Common myeloid progenitor, CD34-positive (primary cell): Measurements from ENCODE around the gene RNF114.

ENCODE experiments used
- CTCF ChIA-PET: fragments of 350-600 bp; sonication (Branson Sonifier 250); formaldehyde crosslinking; loops from one replicate; lab custom pipeline; 2021; ENCODE audit warnings: antibody characterized with exemption; lab: Charles Lee
- POLR2A ChIA-PET: fragments of 350-600 bp; sonication (Branson Sonifier 250); formaldehyde crosslinking; loops from one replicate; lab custom pipeline; 2021; ENCODE audit warnings: antibody characterized with exemption; lab: Charles Lee
- DNase-seq, 3 donors: peaks; one replicate each; pipeline versions ENCODE4 v3.0.0 to v3.0.0-alpha.2; 2013
- H3K27ac ChIP-seq, 2 experiments: 1 replicate in 1 of 2; 2 replicates in 1 of 2; pipeline ENCODE4 v1.7.0; 2013; ENCODE audit warnings: inconsistent platforms in 2 of 2, low read length in 2 of 2, mild to moderate bottlenecking in 2 of 2, low read depth in 1 of 2, moderate library complexity in 1 of 2; ENCODE audit not compliant: severe bottlenecking in 2 of 2, insufficient read depth in 1 of 2, poor library complexity in 1 of 2
- H3K27me3 ChIP-seq, 5 experiments: replicated peaks in 2 of 5; 1 replicate in 3 of 5; 2 replicates in 2 of 5; pipeline versions ENCODE4 v1.6.1 to v1.7.0; 2013; ENCODE audit warnings: low read length in 4 of 5, mild to moderate bottlenecking in 2 of 5, moderate library complexity in 2 of 5, inconsistent platforms in 1 of 5; ENCODE audit not compliant: insufficient read depth in 5 of 5, control insufficient read depth in 4 of 5
- H3K36me3 ChIP-seq, 4 experiments: 1 replicate in 2 of 4; 2 replicates in 2 of 4; pipeline versions ENCODE4 v1.6.1 to v1.7.0; 2013; ENCODE audit warnings: low read length in 3 of 4, control low read depth in 1 of 4, mild to moderate bottlenecking in 1 of 4; ENCODE audit not compliant: control insufficient read depth in 4 of 4, insufficient read depth in 4 of 4
- H3K4me1 ChIP-seq, 4 experiments: 1 replicate in 3 of 4; 2 replicates in 1 of 4; pipeline versions ENCODE4 v1.6.1 to v1.7.1; 2013; ENCODE audit warnings: low read length in 3 of 4, mild to moderate bottlenecking in 3 of 4, control low read depth in 1 of 4, inconsistent platforms in 1 of 4, moderate library complexity in 1 of 4; ENCODE audit not compliant: control insufficient read depth in 4 of 4, insufficient read depth in 4 of 4; ENCODE audit errors: control extremely low read depth in 1 of 4
- H3K4me3 ChIP-seq, 7 experiments: 1 replicate in 4 of 7; 2 replicates in 3 of 7; pipeline versions ENCODE4 v1.5.1 to v1.7.0; 2013; ENCODE audit warnings: mild to moderate bottlenecking in 7 of 7, low read length in 6 of 7, moderate library complexity in 6 of 7, inconsistent platforms in 2 of 7, low read depth in 2 of 7, control low read depth in 1 of 7; ENCODE audit not compliant: insufficient read depth in 4 of 7, control insufficient read depth in 1 of 7; ENCODE audit errors: extremely low read depth in 1 of 7
- H3K9me3 ChIP-seq, 5 experiments: 1 replicate in 4 of 5; 2 replicates in 1 of 5; pipeline versions ENCODE4 v1.6.1 to v1.7.1; 2013; ENCODE audit warnings: low read length in 4 of 5, mild to moderate bottlenecking in 2 of 5, inconsistent platforms in 1 of 5, low read depth in 1 of 5, moderate library complexity in 1 of 5; ENCODE audit not compliant: control insufficient read depth in 4 of 5, insufficient read depth in 2 of 5; ENCODE audit errors: control extremely low read depth in 1 of 5
- WGBS: methylation state at CpG from one replicate; pipeline ENCODE4 v1.1.5; 2013; ENCODE audit not compliant: insufficient coverage; 5-methylcytosine and 5-hydroxymethylcytosine counted together

RNF114 gene

GRCh38 chr20:49942303-49942702 lies 6.1 kb downstream of the RNF114 start:
- WGBS: 92% methylated on average over 3 of the region's 3 CpGs
- Histone ChIP-seq H3K36me3 (peaks cover 33 to 76% (median 44%) of the 10 kb centered on the region in 4 experiments), H3K4me1 (peaks cover 16 to 17% (median 16%) of the 10 kb centered on the region in 4 experiments), H3K4me3 (no peak overlapping the region), H3K9me3 (no peaks in the 10 kb centered on the region), H3K27ac (no peak overlapping the region), H3K27me3 (no peaks in the 10 kb centered on the region)
- POLR2A ChIA-PET: no interaction called here
- no peak for DNase-seq
- CTCF ChIA-PET: no interaction called here

- Histone ChIP-seq H3K4me3 (no peak overlapping the region), H3K4me1 (peaks cover 9 to 10% (median 10%) of the 10 kb centered on the region in 4 experiments), H3K36me3 (peaks cover 34 to 78% (median 45%) of the 10 kb centered on the region in 4 experiments), H3K27ac (no peak overlapping the region), H3K9me3 (no peaks in the 10 kb centered on the region), H3K27me3 (no peaks in the 10 kb centered on the region)
- no CpG with 5 or more reads among the region's 3 CpGs for WGBS
- ChIA-PET POLR2A (no interaction called here), CTCF (interaction anchor here (0.7 to 1.3 kb wide), 4 partner anchors 25 to 133 kb away, joined by 3 to 4 read pairs (median 3); no protein-coding TSS in a partner anchor)
- no peak for DNase-seq
Observed at GRCh38 chr20:49942942-49943341, 6.7 kb downstream of the RNF114 start.

- Histone ChIP-seq H3K9me3 (no peaks in the 10 kb centered on the region), H3K36me3 (peaks cover 34 to 78% (median 60%) of the 10 kb centered on the region in 4 experiments), H3K4me3 (no peak overlapping the region), H3K27ac (no peak overlapping the region), H3K4me1 (no peaks in the 10 kb centered on the region), H3K27me3 (no peaks in the 10 kb centered on the region)
- WGBS: 79% methylated on average over 2 of the region's 3 CpGs
- CTCF ChIA-PET: interaction anchor here (2.6 kb wide), 1 partner anchor 8 kb away, joined by 12 read pairs; the partner anchor contains the start of gene RNF114
- POLR2A ChIA-PET: no interaction called here
- no peak for DNase-seq
Observed at GRCh38 chr20:49945306-49945700, 9.1 kb downstream of the RNF114 start.

- Histone ChIP-seq H3K36me3 (peaks cover 39 to 82% (median 62%) of the 10 kb centered on the region in 4 experiments), H3K9me3 (no peaks in the 10 kb centered on the region), H3K4me3 (no peak overlapping the region), H3K4me1 (no peaks in the 10 kb centered on the region), H3K27ac (no peak overlapping the region), H3K27me3 (no peaks in the 10 kb centered on the region)
- ChIA-PET POLR2A (no interaction called here), CTCF (interaction anchor here (1.8 to 2.6 kb wide), 2 partner anchors 8 to 33 kb away, joined by 4 to 12 read pairs; partner anchors contain the start of gene RNF114)
- WGBS: no CpG with 5 or more reads among the region's 10 CpGs
- DNase-seq: no peak
Observed at GRCh38 chr20:49945701-49946477, 9.7 kb downstream of the RNF114 start.

GRCh38 chr20:49948178-49948577 lies 12.0 kb downstream of the RNF114 start:
- WGBS: 100% methylated on average over 1 of the region's 3 CpGs
- Histone ChIP-seq H3K36me3 (peaks cover 36 to 84% (median 61%) of the 10 kb centered on the region in 4 experiments), H3K4me1 (no peaks in the 10 kb centered on the region), H3K9me3 (no peaks in the 10 kb centered on the region), H3K4me3 (no peak overlapping the region), H3K27me3 (no peaks in the 10 kb centered on the region), H3K27ac (no peak overlapping the region)
- POLR2A ChIA-PET: no interaction called here
- CTCF ChIA-PET: no interaction called here
- DNase-seq: no peak

GRCh38 chr20:49948809-49949507 lies 12.8 kb downstream of the RNF114 start:
- Histone ChIP-seq H3K27ac (no peak overlapping the region), H3K4me3 (no peak overlapping the region), H3K4me1 (no peaks in the 10 kb centered on the region), H3K9me3 (no peaks in the 10 kb centered on the region), H3K36me3 (peaks cover 36 to 89% (median 65%) of the 10 kb centered on the region in 4 experiments), H3K27me3 (no peaks in the 10 kb centered on the region)
- no peak for DNase-seq
- ChIA-PET POLR2A (no interaction called here), CTCF (interaction anchor here (0.6 kb wide), 1 partner anchor 34 kb away, joined by 3 read pairs; no protein-coding TSS in a partner anchor)
- WGBS: 93% methylated on average over 4 of the region's 11 CpGs
